ENCODE data around the gene NEU1.

The NEU1 gene

GRCh38 chr6:31880616-31881015 is 18.0 kb upstream of the NEU1 start:
- H3K27me3 ChIP-seq (ENCODE audit: insufficient read depth, poor library complexity, severe bottlenecking) = no peaks in the 10 kb centered on the region
- TF ChIP-seq SPI1 (IDR thresholded peaks at IDR 0.05; ENCODE audit: borderline replicate concordance, low read depth) (no peak), GABPA (IDR thresholded peaks at IDR 0.05; ENCODE audit: low read depth) (no peak), POLR2AphosphoS5 (IDR thresholded peaks at IDR 0.05; ENCODE audit: low read depth) (no peak)
- TF ChIP-seq, protein P1, sequence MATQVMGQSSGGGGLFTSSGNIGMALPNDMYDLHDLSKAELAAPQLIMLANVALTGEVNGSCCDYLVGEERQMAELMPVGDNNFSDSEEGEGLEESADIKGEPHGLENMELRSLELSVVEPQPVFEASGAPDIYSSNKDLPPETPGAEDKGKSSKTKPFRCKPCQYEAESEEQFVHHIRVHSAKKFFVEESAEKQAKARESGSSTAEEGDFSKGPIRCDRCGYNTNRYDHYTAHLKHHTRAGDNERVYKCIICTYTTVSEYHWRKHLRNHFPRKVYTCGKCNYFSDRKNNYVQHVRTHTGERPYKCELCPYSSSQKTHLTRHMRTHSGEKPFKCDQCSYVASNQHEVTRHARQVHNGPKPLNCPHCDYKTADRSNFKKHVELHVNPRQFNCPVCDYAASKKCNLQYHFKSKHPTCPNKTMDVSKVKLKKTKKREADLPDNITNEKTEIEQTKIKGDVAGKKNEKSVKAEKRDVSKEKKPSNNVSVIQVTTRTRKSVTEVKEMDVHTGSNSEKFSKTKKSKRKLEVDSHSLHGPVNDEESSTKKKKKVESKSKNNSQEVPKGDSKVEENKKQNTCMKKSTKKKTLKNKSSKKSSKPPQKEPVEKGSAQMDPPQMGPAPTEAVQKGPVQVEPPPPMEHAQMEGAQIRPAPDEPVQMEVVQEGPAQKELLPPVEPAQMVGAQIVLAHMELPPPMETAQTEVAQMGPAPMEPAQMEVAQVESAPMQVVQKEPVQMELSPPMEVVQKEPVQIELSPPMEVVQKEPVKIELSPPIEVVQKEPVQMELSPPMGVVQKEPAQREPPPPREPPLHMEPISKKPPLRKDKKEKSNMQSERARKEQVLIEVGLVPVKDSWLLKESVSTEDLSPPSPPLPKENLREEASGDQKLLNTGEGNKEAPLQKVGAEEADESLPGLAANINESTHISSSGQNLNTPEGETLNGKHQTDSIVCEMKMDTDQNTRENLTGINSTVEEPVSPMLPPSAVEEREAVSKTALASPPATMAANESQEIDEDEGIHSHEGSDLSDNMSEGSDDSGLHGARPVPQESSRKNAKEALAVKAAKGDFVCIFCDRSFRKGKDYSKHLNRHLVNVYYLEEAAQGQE (IDR thresholded peaks at IDR 0.05; ENCODE audit: insufficient replicate concordance, low read depth) = no peak
- TF ChIP-seq, protein P2, sequence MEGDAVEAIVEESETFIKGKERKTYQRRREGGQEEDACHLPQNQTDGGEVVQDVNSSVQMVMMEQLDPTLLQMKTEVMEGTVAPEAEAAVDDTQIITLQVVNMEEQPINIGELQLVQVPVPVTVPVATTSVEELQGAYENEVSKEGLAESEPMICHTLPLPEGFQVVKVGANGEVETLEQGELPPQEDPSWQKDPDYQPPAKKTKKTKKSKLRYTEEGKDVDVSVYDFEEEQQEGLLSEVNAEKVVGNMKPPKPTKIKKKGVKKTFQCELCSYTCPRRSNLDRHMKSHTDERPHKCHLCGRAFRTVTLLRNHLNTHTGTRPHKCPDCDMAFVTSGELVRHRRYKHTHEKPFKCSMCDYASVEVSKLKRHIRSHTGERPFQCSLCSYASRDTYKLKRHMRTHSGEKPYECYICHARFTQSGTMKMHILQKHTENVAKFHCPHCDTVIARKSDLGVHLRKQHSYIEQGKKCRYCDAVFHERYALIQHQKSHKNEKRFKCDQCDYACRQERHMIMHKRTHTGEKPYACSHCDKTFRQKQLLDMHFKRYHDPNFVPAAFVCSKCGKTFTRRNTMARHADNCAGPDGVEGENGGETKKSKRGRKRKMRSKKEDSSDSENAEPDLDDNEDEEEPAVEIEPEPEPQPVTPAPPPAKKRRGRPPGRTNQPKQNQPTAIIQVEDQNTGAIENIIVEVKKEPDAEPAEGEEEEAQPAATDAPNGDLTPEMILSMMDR (IDR thresholded peaks at IDR 0.05; ENCODE audit: insufficient read depth, low read length) = no peak
- no peak overlapping the region for H3K4me3 ChIP-seq (replicated peaks; ENCODE audit: insufficient read depth, low read length)
- H3K27ac ChIP-seq (replicated peaks) = no peak overlapping the region
- DNase-seq (ENCODE audit: low read depth in 1 of 2, low spot score in 1 of 2) = no peak

- no peaks in the 10 kb centered on the region for H3K27me3 ChIP-seq (ENCODE audit: insufficient read depth, poor library complexity, severe bottlenecking)
- no peak overlapping the region for H3K4me3 ChIP-seq (replicated peaks; ENCODE audit: insufficient read depth, low read length)
- H3K27ac ChIP-seq (replicated peaks) = no peak overlapping the region
- TF ChIP-seq, protein P2 (IDR thresholded peaks at IDR 0.05; ENCODE audit: insufficient read depth, low read length) = no peak
- TF ChIP-seq POLR2AphosphoS5 (IDR thresholded peaks at IDR 0.05; ENCODE audit: low read depth) = 0 out of 2 replicates have a peak, but pooled peaks have one; percentile 18
- DNase-seq (ENCODE audit: low read depth in 1 of 2, low spot score in 1 of 2) = no peak
Observed at GRCh38 chr6:31879901-31880300, 17.3 kb upstream of the NEU1 start.

DNA sequence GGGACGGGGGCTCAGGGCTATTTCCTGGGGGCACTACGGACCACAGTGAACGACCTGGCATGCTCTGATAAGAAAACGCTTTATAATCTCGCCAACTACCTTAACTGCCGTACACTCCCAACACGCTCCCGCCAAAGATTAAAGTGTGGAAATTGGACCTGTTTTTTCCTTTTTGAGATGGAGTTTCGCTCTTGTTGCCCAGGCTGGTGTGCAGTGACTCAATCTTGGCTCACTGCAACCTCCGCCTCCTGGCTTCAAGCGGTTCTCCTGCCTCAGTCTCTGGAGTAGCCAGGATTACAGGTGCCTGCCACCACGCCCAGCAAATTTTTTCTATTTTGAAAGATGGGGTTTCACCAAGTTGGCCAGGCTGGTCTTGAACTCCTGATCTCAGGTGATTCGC is 16.5 kb upstream of the NEU1 start:
- DNase-seq (ENCODE audit: low read depth in 1 of 2, low spot score in 1 of 2) = no peak
- Histone ChIP-seq H3K27ac (replicated peaks) (no peak overlapping the region), H3K4me3 (replicated peaks; ENCODE audit: insufficient read depth, low read length) (no peak overlapping the region), H3K27me3 (ENCODE audit: insufficient read depth, poor library complexity, severe bottlenecking) (no peaks in the 10 kb centered on the region)
- TF ChIP-seq SPI1 (IDR thresholded peaks at IDR 0.05; ENCODE audit: borderline replicate concordance, low read depth) = no peak
- TF ChIP-seq GABPA (IDR thresholded peaks at IDR 0.05; ENCODE audit: low read depth) = no peak
- TF ChIP-seq, protein P1 (IDR thresholded peaks at IDR 0.05; ENCODE audit: insufficient replicate concordance, low read depth) = no peak
- TF ChIP-seq, protein P2 (IDR thresholded peaks at IDR 0.05; ENCODE audit: insufficient read depth, low read length) = no peak
- no peak; the same call in 1 of the 2 replicates for TF ChIP-seq POLR2AphosphoS5 (IDR thresholded peaks at IDR 0.05; ENCODE audit: low read depth)

GRCh38 chr6:31878726-31879125 is 16.1 kb upstream of the NEU1 start, which contains the start of gene SLC44A4:
Gene SLC44A4, minus strand, starts transcription at chr6:31878997. Its CDS starts 17 bp downstream, at chr6:31878980.
- Histone ChIP-seq H3K27me3 (ENCODE audit: insufficient read depth, poor library complexity, severe bottlenecking) (no peaks in the 10 kb centered on the region), H3K4me3 (replicated peaks; ENCODE audit: insufficient read depth, low read length) (no peak within 1 kb of the TSS), H3K27ac (replicated peaks) (no peak within 1 kb of the TSS)
- no peak for TF ChIP-seq GABPA (IDR thresholded peaks at IDR 0.05; ENCODE audit: low read depth)
- TF ChIP-seq SPI1 (IDR thresholded peaks at IDR 0.05; ENCODE audit: borderline replicate concordance, low read depth) = no peak
- no peak for TF ChIP-seq POLR2AphosphoS5 (IDR thresholded peaks at IDR 0.05; ENCODE audit: low read depth)
- TF ChIP-seq, protein P2 (IDR thresholded peaks at IDR 0.05; ENCODE audit: insufficient read depth, low read length) = no peak
- TF ChIP-seq, protein P1 (IDR thresholded peaks at IDR 0.05; ENCODE audit: insufficient replicate concordance, low read depth) = no peak
- DNase-seq (ENCODE audit: low read depth in 1 of 2, low spot score in 1 of 2) = no peak

Measured in HL-60 (cell line).